CD14-positive monocyte (primary cell): ENCODE measurements around the gene CDH23. TPM values are rescaled to one million over a fixed set of nuclear protein-coding genes. Genes with fewer than 3 reads are reported as not detected.

Experiments used
- DNase-seq, 3 donors: peaks; one replicate each; pipeline ENCODE4 v3.0.0-alpha.2; 2011 to 2022
- H2AFZ ChIP-seq: 2 replicates; pipeline ENCODE4 v1.6.0; 2012; ENCODE audit warnings: mild to moderate bottlenecking, low read depth, low read length, inconsistent platforms; ENCODE audit not compliant: insufficient read depth, poor library complexity, severe bottlenecking
- H3K27ac ChIP-seq, 2 donors: 1 replicate in 1 of 2; 2 replicates in 1 of 2; pipeline ENCODE4 v1.5.1; 2012 to 2013; ENCODE audit warnings: low read length in 2 of 2, control low read depth in 1 of 2, inconsistent platforms in 1 of 2, low read depth in 1 of 2, mild to moderate bottlenecking in 1 of 2
- H3K27me3 ChIP-seq, 2 donors: one replicate each; pipeline versions ENCODE4 v1.6.0 to v1.6.1; 2011 to 2013; ENCODE audit warnings: low read length in 2 of 2; ENCODE audit not compliant: control insufficient read depth in 2 of 2, insufficient read depth in 2 of 2
- H3K36me3 ChIP-seq, 2 donors: replicated peaks in 1 of 2; 1 replicate in 1 of 2; 2 replicates in 1 of 2; pipeline versions ENCODE4 v1.5.1 to v1.6.1; 2012 to 2013; ENCODE audit warnings: low read length in 2 of 2, control low read depth in 1 of 2, inconsistent platforms in 1 of 2, mild to moderate bottlenecking in 1 of 2; ENCODE audit not compliant: insufficient read depth in 2 of 2, control insufficient read depth in 1 of 2
- H3K4me1 ChIP-seq, 2 donors: 1 replicate in 1 of 2; 2 replicates in 1 of 2; pipeline versions ENCODE4 v1.5.1 to v1.6.1; 2012 to 2013; ENCODE audit warnings: low read length in 2 of 2, control low read depth in 1 of 2, inconsistent platforms in 1 of 2, mild to moderate bottlenecking in 1 of 2, moderate library complexity in 1 of 2; ENCODE audit not compliant: insufficient read depth in 2 of 2, control insufficient read depth in 1 of 2
- H3K4me2 ChIP-seq: replicated peaks from 2 replicates; pipeline ENCODE3; 2012; ENCODE audit warnings: low read length, moderate library complexity, mild to moderate bottlenecking; ENCODE audit not compliant: poor library complexity, severe bottlenecking; ENCODE audit errors: extremely low read depth
- H3K4me3 ChIP-seq, 3 experiments: fragments of 200-600 bp in 1 of 3; sonication (generic) in 1 of 3; replicated peaks in 1 of 3; 1 replicate in 2 of 3; 2 replicates in 1 of 3; pipeline ENCODE4 v1.5.1; 2011 to 2013; ENCODE audit warnings: low read length in 3 of 3, mild to moderate bottlenecking in 3 of 3, control low read depth in 2 of 3, low read depth in 2 of 3, inconsistent platforms in 1 of 3, moderate library complexity in 1 of 3
- H3K79me2 ChIP-seq: 2 replicates; pipeline ENCODE4 v1.6.0; 2012; ENCODE audit warnings: mild to moderate bottlenecking, control low read depth, inconsistent platforms, low read length, moderate library complexity; ENCODE audit not compliant: insufficient read depth
- H3K9ac ChIP-seq: 2 replicates; pipeline ENCODE4 v1.6.0; 2017; ENCODE audit warnings: low read length, mild to moderate bottlenecking; ENCODE audit not compliant: insufficient read depth, poor library complexity, severe bottlenecking
- H3K9me3 ChIP-seq, 2 donors: replicated peaks in 1 of 2; 1 replicate in 1 of 2; 2 replicates in 1 of 2; pipeline versions ENCODE4 v1.5.1 to v1.6.1; 2012 to 2013; ENCODE audit warnings: low read length in 2 of 2, control low read depth in 1 of 2; ENCODE audit not compliant: control insufficient read depth in 1 of 2, insufficient read depth in 1 of 2
- H4K20me1 ChIP-seq: 2 replicates; pipeline ENCODE4 v1.6.0; 2012; ENCODE audit warnings: mild to moderate bottlenecking, low read length, control low read depth, moderate library complexity; ENCODE audit not compliant: insufficient read depth
- H3K27ac Mint-ChIP-seq, 7 donors: one replicate each; pipeline ENCODE4 v1.8.0; 2020; ENCODE audit warnings: mild to moderate bottlenecking in 7 of 7, mixed read lengths in 7 of 7, moderate library complexity in 6 of 7, inconsistent platforms in 2 of 7
- H3K27me3 Mint-ChIP-seq, 3 donors: one replicate each; pipeline ENCODE4 v1.8.0; 2021 to 2022; ENCODE audit warnings: low read depth in 3 of 3, mild to moderate bottlenecking in 3 of 3, mixed read lengths in 3 of 3, moderate library complexity in 3 of 3, inconsistent platforms in 1 of 3
- H3K36me3 Mint-ChIP-seq, 2 donors: one replicate each; pipeline ENCODE4 v1.8.0; 2020; ENCODE audit warnings: mixed read lengths in 2 of 2, inconsistent platforms in 1 of 2, mild to moderate bottlenecking in 1 of 2
- H3K4me1 Mint-ChIP-seq: one replicate; pipeline ENCODE4 v1.8.0; 2020; ENCODE audit warnings: mild to moderate bottlenecking, mixed read lengths
- H3K4me3 Mint-ChIP-seq, 2 donors: one replicate each; pipeline ENCODE4 v1.8.0; 2020; ENCODE audit warnings: mild to moderate bottlenecking in 2 of 2, mixed read lengths in 2 of 2, moderate library complexity in 1 of 2
- H3K9me3 Mint-ChIP-seq, 7 donors: one replicate each; pipeline ENCODE4 v1.8.0; 2020 to 2022; ENCODE audit warnings: mixed read lengths in 7 of 7, mild to moderate bottlenecking in 6 of 7, moderate library complexity in 6 of 7, inconsistent platforms in 2 of 7
- CTCF ChIP-seq: fragments of 200-600 bp; IDR thresholded peaks from one replicate; pipeline ENCODE4 v1.8.0; 2022; ENCODE audit warnings: antibody characterized with exemption, mild to moderate bottlenecking
- WGBS: methylation state at CpG from one replicate; pipeline ENCODE4 v1.1.5; 2013; ENCODE audit warnings: missing lambda C conversion rate; ENCODE audit not compliant: insufficient coverage; 5-methylcytosine and 5-hydroxymethylcytosine counted together
- intact Hi-C, 2 donors: fragments of 100-400 bp; cut with micrococcal nuclease; formaldehyde crosslinking; loops; one replicate each; pipeline versions ENCODE4 v1.15.0 to v1.15.1; 2023
- polyA plus RNA-seq, 3 donors: library from polyadenylated mRNA; depleted of rRNA in 1 of 3; unstranded in 2 of 3; stranded (reverse) in 1 of 3; fragments of 300-500 nt in 2 of 3; fragments of >200 nt in 1 of 3; fragmentation: Illumina TruSeq in 2 of 3; gene quantifications; 1 replicate in 2 of 3; 2 replicates in 1 of 3; pipeline ENCODE4 v1.2.3, GENCODE V29; 2012 to 2021

CDH23 gene
- polyA plus RNA-seq, 3 donors: 8.2 to 36.2 (median 10.5) TPM

GRCh38 chr10:71695502-71696476 is 299.1 kb downstream of the CDH23 start:
- H3K4me3 Mint-ChIP-seq: peak overlapping the region; percentile 37 to 86
- peaks cover 83 to 86% of the 10 kb centered on the region in 2 donors for H3K4me1 ChIP-seq
- H3K36me3 ChIP-seq: no peaks in the 10 kb centered on the region
- no peaks in the 10 kb centered on the region for H3K27me3 ChIP-seq
- DNase-seq: peak in 1 of 3 donors; percentile 32
- peak overlapping the region; percentile 90 to 97 (median 94) for H3K27ac Mint-ChIP-seq
- H3K4me3 ChIP-seq: peak overlapping the region in 1 of 3 experiments; percentile 58
- no peaks in the 10 kb centered on the region for H4K20me1 ChIP-seq
- H3K4me2 ChIP-seq: peak overlapping the region; percentile 72
- intact Hi-C loops: no loop called here
- no peak for TF ChIP-seq CTCF
- peak overlapping the region; percentile 52 for H3K9ac ChIP-seq
- 85% methylated on average over 12 of the region's 14 CpGs for WGBS
- peak overlapping the region; percentile 92 to 96 for H3K27ac ChIP-seq
- peaks cover 0 to 3% (median 0%) of the 10 kb centered on the region in 3 donors for H3K27me3 Mint-ChIP-seq
- H3K4me1 Mint-ChIP-seq: peaks cover 83% of the 10 kb centered on the region
- H2AFZ ChIP-seq: no peak overlapping the region
- peaks cover 0 to 9% (median 6%) of the 10 kb centered on the region in 7 donors for H3K9me3 Mint-ChIP-seq
- H3K79me2 ChIP-seq: peaks cover 16% of the 10 kb centered on the region
- H3K9me3 ChIP-seq: peaks cover 0 to 10% of the 10 kb centered on the region in 2 donors
- peaks cover 10 to 26% of the 10 kb centered on the region in 2 donors for H3K36me3 Mint-ChIP-seq

- TF ChIP-seq CTCF: peak; percentile 95
- no peaks in the 10 kb centered on the region for H3K27me3 ChIP-seq
- no peak overlapping the region for H2AFZ ChIP-seq
- DNase-seq: peak in 2 of 3 donors; percentile 52 to 59
- intact Hi-C loops: no loop called here
- peak overlapping the region; percentile 92 to 96 for H3K27ac ChIP-seq
- peaks cover 93 to 95% of the 10 kb centered on the region in 2 donors for H3K4me1 ChIP-seq
- H3K36me3 ChIP-seq: no peaks in the 10 kb centered on the region
- H3K79me2 ChIP-seq: peaks cover 16% of the 10 kb centered on the region
- peak overlapping the region in 1 of 2 donors; percentile 67 for H3K4me3 Mint-ChIP-seq
- no peaks in the 10 kb centered on the region for H4K20me1 ChIP-seq
- peaks cover 0 to 2% (median 0%) of the 10 kb centered on the region in 7 donors for H3K9me3 Mint-ChIP-seq
- peak overlapping the region; percentile 52 for H3K9ac ChIP-seq
- WGBS: 72% methylated on average over 5 of the region's 10 CpGs
- peaks cover 0 to under 1% of the 10 kb centered on the region in 2 donors for H3K9me3 ChIP-seq
- peaks cover 0 to 3% (median 0%) of the 10 kb centered on the region in 3 donors for H3K27me3 Mint-ChIP-seq
- peak overlapping the region in 1 of 3 experiments; percentile 58 for H3K4me3 ChIP-seq
- peaks cover 92% of the 10 kb centered on the region for H3K4me1 Mint-ChIP-seq
- H3K27ac Mint-ChIP-seq: peak overlapping the region in 5 of 7 donors; percentile 60 to 96 (median 78)
- peaks cover 5 to 19% of the 10 kb centered on the region in 2 donors for H3K36me3 Mint-ChIP-seq
- H3K4me2 ChIP-seq: peak overlapping the region; percentile 72
Observed at GRCh38 chr10:71696628-71697326, 300.1 kb downstream of the CDH23 start.
